KMS-11 (cell line): Measurements from ENCODE around the gene ASB4.
"Not testable (repeated sequence)": the region's sequence is repeated elsewhere in the genome, so short reads cannot be mapped to it uniquely, and the experiment has no call there.

Experiments used
- H2AFZ ChIP-seq: fragments of 200-600 bp; sonication (generic); 2 replicates; pipeline ENCODE4 v1.6.1; 2016; ENCODE audit warnings: antibody characterized with exemption, mixed run types, low read depth
- H3K27ac ChIP-seq: fragments of 200-600 bp; sonication (generic); 2 replicates; pipeline ENCODE4 v1.6.1; 2016; ENCODE audit warnings: mild to moderate bottlenecking, mixed run types
- H3K27me3 ChIP-seq: fragments of 200-600 bp; sonication (generic); 2 replicates; pipeline ENCODE4 v1.6.1; 2017; ENCODE audit warnings: mild to moderate bottlenecking, low read depth, mixed run types, moderate library complexity; ENCODE audit not compliant: insufficient read depth
- H3K36me3 ChIP-seq: fragments of 200-600 bp; sonication (generic); 2 replicates; pipeline ENCODE4 v1.6.1; 2017; ENCODE audit warnings: mild to moderate bottlenecking, mixed run types; ENCODE audit not compliant: insufficient read depth
- H3K4me1 ChIP-seq: fragments of 200-600 bp; sonication (generic); 2 replicates; pipeline ENCODE4 v1.6.1; 2016; ENCODE audit warnings: mild to moderate bottlenecking, low read depth, mixed run types; ENCODE audit not compliant: poor library complexity, severe bottlenecking
- H3K4me2 ChIP-seq: fragments of 200-600 bp; sonication (generic); 2 replicates; pipeline ENCODE4 v1.7.0; 2016; ENCODE audit warnings: mild to moderate bottlenecking, mixed run types
- H3K4me3 ChIP-seq: fragments of 200-600 bp; sonication (generic); IDR thresholded peaks from 2 replicates; pipeline ENCODE4 v1.6.1; 2017; ENCODE audit warnings: low read depth, low read length, mixed read lengths; ENCODE audit not compliant: insufficient read depth
- H3K79me2 ChIP-seq: fragments of 200-600 bp; sonication (generic); 2 replicates; pipeline ENCODE4 v1.6.1; 2016; ENCODE audit warnings: low read depth, mixed run types; ENCODE audit not compliant: insufficient read depth
- H3K9ac ChIP-seq: fragments of 200-600 bp; sonication (generic); 2 replicates; pipeline ENCODE4 v1.6.1; 2016; ENCODE audit warnings: mild to moderate bottlenecking, mixed run types
- H4K20me1 ChIP-seq: fragments of 200-600 bp; sonication (generic); 2 replicates; pipeline ENCODE4 v1.6.1; 2016; ENCODE audit warnings: mild to moderate bottlenecking, mixed run types; ENCODE audit not compliant: insufficient read depth
- CTCF ChIP-seq: fragments of 200-600 bp; sonication (generic); conservative IDR thresholded peaks from 2 replicates; pipeline ENCODE4 v1.6.1; 2017; ENCODE audit warnings: low read depth, mild to moderate bottlenecking, antibody characterized with exemption, low read length, moderate library complexity, mixed read lengths

ASB4 gene

GRCh38 chr7:95546647-95547046, 60.9 kb downstream of the ASB4 start:
- Histone ChIP-seq H3K4me2 (no peak overlapping the region), H2AFZ (no peak overlapping the region), H4K20me1 (no peaks in the 10 kb centered on the region), H3K36me3 (no peaks in the 10 kb centered on the region), H3K27me3 (no peaks in the 10 kb centered on the region), H3K4me3 (no peak overlapping the region), H3K27ac (no peak overlapping the region), H3K4me1 (peaks cover 4% of the 10 kb centered on the region), H3K9ac (no peak overlapping the region), H3K79me2 (no peaks in the 10 kb centered on the region)
- no peak for TF ChIP-seq CTCF

- H3K4me1 ChIP-seq: peaks cover 4% of the 10 kb centered on the region
Measured at GRCh38 chr7:95547361-95548348, 61.9 kb downstream of the ASB4 start.

GRCh38 chr7:95549818-95550529, 64.2 kb downstream of the ASB4 start:
- Histone ChIP-seq H3K4me3 (no peak overlapping the region), H3K4me1 (peaks cover 4% of the 10 kb centered on the region), H3K79me2 (no peaks in the 10 kb centered on the region), H3K27ac (no peak overlapping the region), H3K4me2 (no peak overlapping the region), H3K27me3 (no peaks in the 10 kb centered on the region), H2AFZ (no peak overlapping the region), H4K20me1 (no peaks in the 10 kb centered on the region), H3K9ac (no peak overlapping the region), H3K36me3 (no peaks in the 10 kb centered on the region)
- TF ChIP-seq CTCF: no peak

More at GRCh38 chr7:95547361-95548348, 61.9 kb downstream of the ASB4 start:
- Histone ChIP-seq H3K4me2 (no peak overlapping the region), H3K27ac (no peak overlapping the region), H3K4me3 (no peak overlapping the region), H3K9ac (no peak overlapping the region), H3K36me3 (no peaks in the 10 kb centered on the region), H3K27me3 (no peaks in the 10 kb centered on the region), H4K20me1 (no peaks in the 10 kb centered on the region), H3K79me2 (no peaks in the 10 kb centered on the region), H2AFZ (no peak overlapping the region)
- TF ChIP-seq CTCF: no peak

GRCh38 chr7:95550546-95550945, 64.8 kb downstream of the ASB4 start:
- Histone ChIP-seq H3K36me3 (no peaks in the 10 kb centered on the region), H3K9ac (no peak overlapping the region), H3K4me3 (no peak overlapping the region), H3K27ac (no peak overlapping the region), H4K20me1 (no peaks in the 10 kb centered on the region), H3K4me1 (peaks cover under 1% of the 10 kb centered on the region), H2AFZ (no peak overlapping the region), H3K79me2 (no peaks in the 10 kb centered on the region), H3K27me3 (no peaks in the 10 kb centered on the region), H3K4me2 (no peak overlapping the region)
- TF ChIP-seq CTCF: no peak

- H3K27me3 ChIP-seq, H3K4me2 ChIP-seq, H3K27ac ChIP-seq, H3K36me3 ChIP-seq, H3K9ac ChIP-seq, H4K20me1 ChIP-seq, H3K4me1 ChIP-seq, H3K4me3 ChIP-seq, H3K79me2 ChIP-seq, H2AFZ ChIP-seq: not testable (repeated sequence)
Measured at GRCh38 chr7:95552010-95552926, 66.5 kb downstream of the ASB4 start.
